B cell (primary cell): ENCODE results near the gene SLC35G1. TPM values are rescaled to one million over a fixed set of nuclear protein-coding genes. Genes with fewer than 3 reads are reported as not detected.

ENCODE experiments used
- ATAC-seq: fragments of 200-7000 bp; cut with Tn5 transposase; one replicate; pipeline ENCODE4 v1.10.0; 2021; ENCODE audit warnings: low read depth, mild to moderate bottlenecking, moderate number of reproducible peaks, moderate library complexity
- CTCF ChIA-PET: fragments of 350-600 bp; sonication (Branson Sonifier 250); formaldehyde crosslinking; loops from one replicate; lab custom pipeline; 2021; ENCODE audit warnings: antibody characterized with exemption, inconsistent platforms; lab: Charles Lee
- POLR2A ChIA-PET: fragments of 350-600 bp; sonication (Branson Sonifier 250); formaldehyde crosslinking; loops from one replicate; lab custom pipeline; 2021; ENCODE audit warnings: antibody characterized with exemption; lab: Charles Lee
- DNase-seq: peaks from one replicate; pipeline ENCODE4 v3.0.0; 2013
- H2AFZ ChIP-seq: 2 replicates; pipeline ENCODE4 v1.6.1; 2012; ENCODE audit warnings: mild to moderate bottlenecking, low read depth, low read length; ENCODE audit not compliant: insufficient read depth, poor library complexity, severe bottlenecking
- H3K27ac ChIP-seq, 2 donors: 1 replicate in 1 of 2; 2 replicates in 1 of 2; pipeline ENCODE4 v1.5.1; 2012 to 2013; ENCODE audit warnings: low read length in 2 of 2, mild to moderate bottlenecking in 2 of 2, moderate library complexity in 1 of 2
- H3K27me3 ChIP-seq, 4 experiments: fragments of 200-600 bp in 1 of 4; sonication (generic) in 1 of 4; replicated peaks in 1 of 4; 1 replicate in 2 of 4; 2 replicates in 2 of 4; pipeline versions ENCODE4 v1.6.1 to v1.7.0; 2013 to 2016; ENCODE audit warnings: low read length in 3 of 4, mild to moderate bottlenecking in 2 of 4, mixed read lengths in 1 of 4, moderate library complexity in 1 of 4; ENCODE audit not compliant: insufficient read depth in 4 of 4, control insufficient read depth in 3 of 4; ENCODE audit errors: control extremely low read depth in 1 of 4
- H3K36me3 ChIP-seq, 2 experiments: replicated peaks in 1 of 2; 1 replicate in 1 of 2; 2 replicates in 1 of 2; pipeline versions ENCODE4 v1.6.1 to v1.7.1; 2013; ENCODE audit warnings: low read length in 1 of 2; ENCODE audit not compliant: insufficient read depth in 2 of 2, control insufficient read depth in 1 of 2; ENCODE audit errors: control extremely low read depth in 1 of 2, extremely low read depth in 1 of 2
- H3K4me1 ChIP-seq, 2 donors: fragments of 200-600 bp in 1 of 2; sonication (generic) in 1 of 2; 1 replicate in 1 of 2; 2 replicates in 1 of 2; pipeline versions ENCODE4 v1.5.1 to v1.6.1; 2013 to 2017; ENCODE audit warnings: low read length in 2 of 2; ENCODE audit not compliant: control insufficient read depth in 2 of 2, insufficient read depth in 2 of 2
- H3K4me2 ChIP-seq: replicated peaks from 2 replicates; pipeline ENCODE3; 2012; ENCODE audit warnings: mild to moderate bottlenecking, low read depth, low read length; ENCODE audit not compliant: poor library complexity, severe bottlenecking
- H3K4me3 ChIP-seq, 5 experiments: fragments of 200-600 bp in 1 of 5; sonication (generic) in 1 of 5; 1 replicate in 3 of 5; 2 replicates in 2 of 5; pipeline versions ENCODE4 v1.5.1 to v1.7.0; 2011 to 2016; ENCODE audit warnings: low read length in 4 of 5, mild to moderate bottlenecking in 4 of 5, low read depth in 2 of 5, control low read depth in 1 of 5, moderate library complexity in 1 of 5; ENCODE audit not compliant: insufficient read depth in 1 of 5; ENCODE audit errors: control extremely low read depth in 1 of 5, extremely low read depth in 1 of 5
- H3K79me2 ChIP-seq: fragments of 200-600 bp; sonication (generic); one replicate; pipeline ENCODE4 v1.6.0; 2016; ENCODE audit warnings: low read length; ENCODE audit not compliant: control insufficient read depth, insufficient read depth
- H3K9ac ChIP-seq: fragments of 200-600 bp; sonication (generic); 2 replicates; pipeline ENCODE4 v1.6.1; 2017; ENCODE audit warnings: mild to moderate bottlenecking, low read length, moderate library complexity
- H3K9me3 ChIP-seq, 3 donors: one replicate each; pipeline versions ENCODE4 v1.6.1 to v1.7.1; 2013; ENCODE audit warnings: low read length in 2 of 3; ENCODE audit not compliant: control insufficient read depth in 2 of 3, insufficient read depth in 1 of 3; ENCODE audit errors: control extremely low read depth in 1 of 3
- H4K20me1 ChIP-seq: 2 replicates; pipeline ENCODE4 v1.6.0; 2012; ENCODE audit warnings: mild to moderate bottlenecking, low read length; ENCODE audit not compliant: insufficient read depth, control insufficient read depth, poor library complexity, severe bottlenecking
- H3K27ac Mint-ChIP-seq: one replicate; pipeline ENCODE4 v1.8.0; 2021; ENCODE audit warnings: mixed read lengths
- H3K27me3 Mint-ChIP-seq: one replicate; pipeline ENCODE4 v1.8.0; 2021; ENCODE audit warnings: mixed read lengths
- H3K4me1 Mint-ChIP-seq: one replicate; pipeline ENCODE4 v1.8.0; 2021; ENCODE audit warnings: mixed read lengths
- H3K4me3 Mint-ChIP-seq: one replicate; pipeline ENCODE4 v1.8.0; 2021; ENCODE audit warnings: mixed read lengths
- H3K9me3 Mint-ChIP-seq: one replicate; pipeline ENCODE4 v1.8.0; 2022; ENCODE audit warnings: mixed read lengths; ENCODE audit not compliant: insufficient read depth
- CTCF ChIP-seq: fragments of 200-600 bp; IDR thresholded peaks from one replicate; pipeline ENCODE4 v1.8.0; 2022; ENCODE audit warnings: antibody characterized with exemption, mild to moderate bottlenecking
- EZH2 ChIP-seq: IDR thresholded peaks from 2 replicates; pipeline ENCODE4 v1.6.1; 2012; ENCODE audit warnings: borderline replicate concordance, low read depth, mild to moderate bottlenecking, moderate library complexity, low read length; ENCODE audit not compliant: insufficient read depth, poor library complexity, severe bottlenecking
- intact Hi-C: fragments of 100-400 bp; cut with micrococcal nuclease; formaldehyde crosslinking; loops from one replicate; pipeline ENCODE4 v1.10.0; 2022
- polyA plus RNA-seq: library from polyadenylated mRNA; depleted of rRNA; stranded (reverse); fragments of >200 nt; gene quantifications from 2 replicates; pipeline ENCODE4 v1.2.3, GENCODE V29; 2012
- total RNA-seq, 2 donors: library from RNA; stranded (reverse); fragments of 120-200 nt in 1 of 2; gene quantifications; 1 replicate in 1 of 2; 2 replicates in 1 of 2; pipeline versions ENCODE4 v1.2.3 to v1.2.4, GENCODE V29; 2013 to 2022

SLC35G1 gene
- total and polyA plus RNA-seq, 2 donors (not counting 1 experiment from before 2014, with no cell fraction given): 1.7 to 2.6 TPM

GRCh38 chr10:93876381-93876780 is 17.4 kb upstream of the SLC35G1 start:
- no peaks in the 10 kb centered on the region for H4K20me1 ChIP-seq
- ATAC-seq (no peak), DNase-seq (no peak)
- H3K36me3 ChIP-seq: no peaks in the 10 kb centered on the region
- ChIA-PET POLR2A (no interaction called here), CTCF (no interaction called here)
- no peaks in the 10 kb centered on the region for H3K9me3 Mint-ChIP-seq
- intact Hi-C loops: no loop called here
- no peak overlapping the region for H3K27ac ChIP-seq
- peaks cover 41% of the 10 kb centered on the region for H3K27me3 Mint-ChIP-seq
- no peak overlapping the region for H3K9ac ChIP-seq
- no peak overlapping the region for H3K4me3 Mint-ChIP-seq
- H3K4me1 ChIP-seq: no peaks in the 10 kb centered on the region
- H3K79me2 ChIP-seq: no peaks in the 10 kb centered on the region
- TF ChIP-seq EZH2 (no peak), CTCF (no peak)
- no peak overlapping the region for H3K4me3 ChIP-seq
- no peak overlapping the region for H3K27ac Mint-ChIP-seq
- no peaks in the 10 kb centered on the region for H3K4me1 Mint-ChIP-seq
- no peak overlapping the region for H2AFZ ChIP-seq
- H3K27me3 ChIP-seq: peaks cover 0 to 9% (median 8%) of the 10 kb centered on the region in 4 experiments
- H3K4me2 ChIP-seq: no peak overlapping the region
- H3K9me3 ChIP-seq: no peaks in the 10 kb centered on the region

GRCh38 chr10:93879273-93879672 is 14.5 kb upstream of the SLC35G1 start:
- no peaks in the 10 kb centered on the region for H3K79me2 ChIP-seq
- no peaks in the 10 kb centered on the region for H3K4me1 ChIP-seq
- no peak overlapping the region for H3K9ac ChIP-seq
- ChIA-PET POLR2A (no interaction called here), CTCF (no interaction called here)
- H2AFZ ChIP-seq: no peak overlapping the region
- peaks cover 0 to 19% (median 7%) of the 10 kb centered on the region in 4 experiments for H3K27me3 ChIP-seq
- H3K4me3 ChIP-seq: no peak overlapping the region
- no peak overlapping the region for H3K4me2 ChIP-seq
- H3K27ac ChIP-seq: no peak overlapping the region
- no peak for TF ChIP-seq EZH2
- TF ChIP-seq CTCF: no peak
- H3K27me3 Mint-ChIP-seq: peaks cover 49% of the 10 kb centered on the region
- H3K4me3 Mint-ChIP-seq: no peak overlapping the region
- no peaks in the 10 kb centered on the region for H3K36me3 ChIP-seq
- H3K9me3 Mint-ChIP-seq: no peaks in the 10 kb centered on the region
- no peak for ATAC-seq
- no peaks in the 10 kb centered on the region for H4K20me1 ChIP-seq
- H3K27ac Mint-ChIP-seq: no peak overlapping the region
- intact Hi-C loops: no loop called here
- no peaks in the 10 kb centered on the region for H3K9me3 ChIP-seq
- DNase-seq: no peak
- no peaks in the 10 kb centered on the region for H3K4me1 Mint-ChIP-seq
